ENCODE data around the gene E2F2. TPM values are rescaled to one million over a fixed set of nuclear protein-coding genes. Genes with fewer than 3 reads are reported as not detected.

E2F2 gene
- total and polyA plus RNA-seq, 2 experiments from 2014 or later: 0.78 to 3.4 TPM

- TF ChIP-seq, protein P1, sequence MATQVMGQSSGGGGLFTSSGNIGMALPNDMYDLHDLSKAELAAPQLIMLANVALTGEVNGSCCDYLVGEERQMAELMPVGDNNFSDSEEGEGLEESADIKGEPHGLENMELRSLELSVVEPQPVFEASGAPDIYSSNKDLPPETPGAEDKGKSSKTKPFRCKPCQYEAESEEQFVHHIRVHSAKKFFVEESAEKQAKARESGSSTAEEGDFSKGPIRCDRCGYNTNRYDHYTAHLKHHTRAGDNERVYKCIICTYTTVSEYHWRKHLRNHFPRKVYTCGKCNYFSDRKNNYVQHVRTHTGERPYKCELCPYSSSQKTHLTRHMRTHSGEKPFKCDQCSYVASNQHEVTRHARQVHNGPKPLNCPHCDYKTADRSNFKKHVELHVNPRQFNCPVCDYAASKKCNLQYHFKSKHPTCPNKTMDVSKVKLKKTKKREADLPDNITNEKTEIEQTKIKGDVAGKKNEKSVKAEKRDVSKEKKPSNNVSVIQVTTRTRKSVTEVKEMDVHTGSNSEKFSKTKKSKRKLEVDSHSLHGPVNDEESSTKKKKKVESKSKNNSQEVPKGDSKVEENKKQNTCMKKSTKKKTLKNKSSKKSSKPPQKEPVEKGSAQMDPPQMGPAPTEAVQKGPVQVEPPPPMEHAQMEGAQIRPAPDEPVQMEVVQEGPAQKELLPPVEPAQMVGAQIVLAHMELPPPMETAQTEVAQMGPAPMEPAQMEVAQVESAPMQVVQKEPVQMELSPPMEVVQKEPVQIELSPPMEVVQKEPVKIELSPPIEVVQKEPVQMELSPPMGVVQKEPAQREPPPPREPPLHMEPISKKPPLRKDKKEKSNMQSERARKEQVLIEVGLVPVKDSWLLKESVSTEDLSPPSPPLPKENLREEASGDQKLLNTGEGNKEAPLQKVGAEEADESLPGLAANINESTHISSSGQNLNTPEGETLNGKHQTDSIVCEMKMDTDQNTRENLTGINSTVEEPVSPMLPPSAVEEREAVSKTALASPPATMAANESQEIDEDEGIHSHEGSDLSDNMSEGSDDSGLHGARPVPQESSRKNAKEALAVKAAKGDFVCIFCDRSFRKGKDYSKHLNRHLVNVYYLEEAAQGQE (IDR thresholded peaks at IDR 0.05; ENCODE audit: unreplicated experiment): no peak
- no peak for TF ChIP-seq ZNF114 (CRISPR knock-in tag; IDR thresholded peaks at IDR 0.05)
- no peak for TF ChIP-seq CREB1 (CRISPR knock-in tag; IDR thresholded peaks at IDR 0.05; ENCODE audit: low read depth)
- no peak for TF ChIP-seq CTCF (conservative IDR thresholded peaks at IDR 0.05; ENCODE audit: low read depth in 2 of 2)
- no peak for TF ChIP-seq JUNB (IDR thresholded peaks at IDR 0.05; ENCODE audit: unreplicated experiment)
- no peak for TF ChIP-seq STAT1 (IDR thresholded peaks at IDR 0.05; ENCODE audit: unreplicated experiment)
- no peak for TF ChIP-seq POLR2AphosphoS5 (IDR thresholded peaks at IDR 0.05; ENCODE audit: low read depth)
- no peak for TF ChIP-seq EZH2 (IDR thresholded peaks at IDR 0.05; ENCODE audit: low read depth, unreplicated experiment)
These were observed 49.1 kb downstream of the E2F2 start (continued) for GRCh38 chr1:23481904-23482303.

DNA sequence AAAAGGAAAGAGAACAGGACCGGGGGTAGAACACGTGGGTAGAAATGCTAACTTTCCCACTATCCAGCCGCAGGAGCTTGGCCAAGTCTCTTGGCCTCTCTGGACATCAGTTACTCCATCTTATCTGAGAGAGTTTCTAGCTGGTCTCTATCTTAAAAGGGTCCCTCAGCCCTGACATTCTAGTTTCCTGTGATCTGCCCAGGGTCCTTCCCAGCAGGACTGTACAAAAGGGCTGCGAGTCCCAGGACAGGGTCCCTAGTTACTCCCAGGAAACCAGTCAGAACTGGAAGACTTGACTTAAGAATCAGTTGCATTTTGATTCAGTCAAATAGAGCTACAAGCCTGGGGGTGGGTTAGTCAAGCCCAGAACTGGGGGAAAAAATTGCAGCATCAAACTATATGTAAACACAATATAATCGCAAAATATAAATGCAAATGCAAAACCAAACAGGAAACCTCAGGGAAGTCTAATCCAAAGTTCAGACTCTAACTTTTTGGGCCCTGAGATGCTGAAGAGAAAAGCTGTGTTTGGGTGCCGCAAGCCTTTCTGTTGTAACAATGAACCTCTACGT lies 49.9 kb downstream of the E2F2 start:
- no peak overlapping the region for H3K27ac Mint-ChIP-seq
- no peak for ATAC-seq
- Histone ChIP-seq H3K4me3 (no peak overlapping the region), H3K9me2 (ENCODE audit: insufficient read depth) (no peaks in the 10 kb centered on the region), H3K36me3 (ENCODE audit: insufficient read depth) (no peaks in the 10 kb centered on the region), H3K27ac (ENCODE audit: low read depth) (no peak overlapping the region), H3K4me1 (ENCODE audit: insufficient read depth) (peaks cover 43% of the 10 kb centered on the region), H3K79me2 (replicated peaks; ENCODE audit: insufficient read depth) (peaks cover 73% of the 10 kb centered on the region), H2AFZ (no peak overlapping the region), H3K27me3 (ENCODE audit: insufficient read depth) (peaks cover 10% of the 10 kb centered on the region; the same call in 1 of the 2 replicates), H3F3A (replicated peaks; ENCODE audit: low read depth) (peaks cover 8% of the 10 kb centered on the region; the same call in 1 of the 2 replicates), H4K20me1 (replicated peaks; ENCODE audit: insufficient read depth) (peaks cover 49% of the 10 kb centered on the region), H3K4me2 (no peak overlapping the region)
- no peaks in the 10 kb centered on the region for H3K9me3 Mint-ChIP-seq
- H3K4me1 Mint-ChIP-seq: peaks cover 40% of the 10 kb centered on the region
- peaks cover 12% of the 10 kb centered on the region for H3K27me3 Mint-ChIP-seq (ENCODE audit: insufficient read depth, low read depth, poor library complexity)
- DNase-seq (ENCODE audit: low spot score): no peak
- no peak overlapping the region for H3K4me3 Mint-ChIP-seq
- no peaks in the 10 kb centered on the region for H3K36me3 Mint-ChIP-seq (ENCODE audit: low read depth)
- TF ChIP-seq CREB1 (CRISPR knock-in tag; IDR thresholded peaks at IDR 0.05; ENCODE audit: low read depth): no peak
- TF ChIP-seq, protein P1 (IDR thresholded peaks at IDR 0.05; ENCODE audit: unreplicated experiment): no peak
- TF ChIP-seq JUNB (IDR thresholded peaks at IDR 0.05; ENCODE audit: unreplicated experiment): no peak
- no peak for TF ChIP-seq NANOG (IDR thresholded peaks at IDR 0.05; ENCODE audit: borderline replicate concordance)
- no peak for TF ChIP-seq ZNF114 (CRISPR knock-in tag; IDR thresholded peaks at IDR 0.05)
- TF ChIP-seq CTCF (conservative IDR thresholded peaks at IDR 0.05; ENCODE audit: low read depth in 2 of 2): no peak
- TF ChIP-seq, protein P2, sequence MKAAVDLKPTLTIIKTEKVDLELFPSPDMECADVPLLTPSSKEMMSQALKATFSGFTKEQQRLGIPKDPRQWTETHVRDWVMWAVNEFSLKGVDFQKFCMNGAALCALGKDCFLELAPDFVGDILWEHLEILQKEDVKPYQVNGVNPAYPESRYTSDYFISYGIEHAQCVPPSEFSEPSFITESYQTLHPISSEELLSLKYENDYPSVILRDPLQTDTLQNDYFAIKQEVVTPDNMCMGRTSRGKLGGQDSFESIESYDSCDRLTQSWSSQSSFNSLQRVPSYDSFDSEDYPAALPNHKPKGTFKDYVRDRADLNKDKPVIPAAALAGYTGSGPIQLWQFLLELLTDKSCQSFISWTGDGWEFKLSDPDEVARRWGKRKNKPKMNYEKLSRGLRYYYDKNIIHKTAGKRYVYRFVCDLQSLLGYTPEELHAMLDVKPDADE (IDR thresholded peaks at IDR 0.05): no peak
- no peak for TF ChIP-seq EZH2 (IDR thresholded peaks at IDR 0.05; ENCODE audit: low read depth, unreplicated experiment)
- no peak for TF ChIP-seq ZNF331 (CRISPR knock-in tag; IDR thresholded peaks at IDR 0.05; ENCODE audit: low read depth)

Measured in GM23338 (cell line).